GM12865 (cell line): ENCODE measurements around the gene RAB44.

Experiments
- DNase-seq: peaks from one replicate; pipeline ENCODE4 v3.0.0; 2010; ENCODE audit warnings: low read depth
- H3K4me3 ChIP-seq: 2 replicates; pipeline ENCODE4 v1.5.1; 2011; ENCODE audit warnings: mild to moderate bottlenecking, low read depth, low read length, control low read depth
- CTCF ChIP-seq: IDR thresholded peaks from 2 replicates; pipeline ENCODE4 v1.5.1; 2011; ENCODE audit warnings: low read length, control low read depth, low read depth, inconsistent platforms; ENCODE audit not compliant: insufficient read depth; ENCODE audit errors: missing control alignments

Gene RAB44

GRCh38 chr6:36656441-36656840 is 41.2 kb upstream of the RAB44 start:
- TF ChIP-seq CTCF, result no peak
- H3K4me3 ChIP-seq, result no peak overlapping the region
- DNase-seq, result no peak

- H3K4me3 ChIP-seq, result no peak overlapping the region
- peak; percentile 1 for TF ChIP-seq CTCF
- DNase-seq, result no peak
These were observed 40.4 kb upstream of the RAB44 start for GRCh38 chr6:36657271-36657670.

- no peak for TF ChIP-seq CTCF
- H3K4me3 ChIP-seq, result no peak overlapping the region
- peak; percentile 50 for DNase-seq
These were observed 39.6 kb upstream of the RAB44 start for GRCh38 chr6:36657942-36658544.

GRCh38 chr6:36659271-36659670 is 38.4 kb upstream of the RAB44 start:
- H3K4me3 ChIP-seq, result no peak overlapping the region
- no peak for TF ChIP-seq CTCF
- no peak for DNase-seq

- no peak overlapping the region for H3K4me3 ChIP-seq
- DNase-seq, result no peak
- TF ChIP-seq CTCF, result no peak
These were observed 36.7 kb upstream of the RAB44 start for GRCh38 chr6:36660771-36661471.

DNA sequence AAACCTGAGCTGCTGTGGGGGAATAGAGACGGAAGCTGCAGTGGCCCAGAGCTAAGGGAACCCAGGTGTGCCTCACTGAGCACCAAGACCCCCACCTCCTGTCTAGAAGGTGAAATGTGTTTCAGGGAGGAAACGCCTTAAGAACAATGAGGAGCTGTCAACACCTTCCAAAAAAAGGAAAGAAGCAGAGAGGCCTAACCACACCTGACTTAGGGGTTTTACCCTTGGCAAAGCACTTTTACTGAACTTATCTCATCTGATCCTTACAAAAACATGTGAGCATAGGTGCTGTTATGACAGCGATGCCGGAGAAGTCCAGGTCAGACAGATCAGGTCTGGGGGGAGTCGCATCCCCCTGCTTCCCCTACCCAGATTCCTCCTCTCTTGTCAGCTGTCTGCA is 35.2 kb upstream of the RAB44 start:
- TF ChIP-seq CTCF, result no peak
- DNase-seq, result peak; percentile 43
- H3K4me3 ChIP-seq, result no peak overlapping the region
